ENCODE results near the gene BCDIN3D. TPM values are rescaled to one million over a fixed set of nuclear protein-coding genes. Genes with fewer than 3 reads are reported as not detected.

The BCDIN3D gene
- total RNA-seq, 4 donors from 2014 or later: 2.2 to 6.2 (median 5.5) TPM

- Histone ChIP-seq H3K27ac (replicated peaks in 1 of 4) (no peak overlapping the region), H3K36me3 (peaks cover 0 to 24% (median 8%) of the 10 kb centered on the region in 4 donors), H3K4me3 (no peak overlapping the region), H3K4me1 (peaks cover 24 to 38% (median 34%) of the 10 kb centered on the region in 4 donors), H3K9me3 (no peaks in the 10 kb centered on the region), H3K27me3 (no peaks in the 10 kb centered on the region)
- 81% methylated on average over 7 of the region's 7 CpGs for WGBS
- no peak for TF ChIP-seq EP300 (IDR thresholded peaks at IDR 0.05)
- TF ChIP-seq POLR2A (IDR thresholded peaks at IDR 0.05; ENCODE audit: low read depth): no peak
- TF ChIP-seq POLR2AphosphoS5 (IDR thresholded peaks at IDR 0.05): no peak
- TF ChIP-seq CTCF (IDR thresholded peaks at IDR 0.05): no peak
- no peak for DNase-seq (ENCODE audit: extremely low spot score)
- intact Hi-C loops (cut with DNase I): no loop called here
Observed at GRCh38 chr12:49818241-49818895, 24.5 kb downstream of the BCDIN3D start.

- WGBS: 89% methylated on average over 1 of the region's 1 CpG
- no peaks in the 10 kb centered on the region for H3K9me3 ChIP-seq
- H3K4me3 ChIP-seq: no peak overlapping the region
- DNase-seq (ENCODE audit: extremely low spot score): no peak
- peaks cover under 1 to 15% (median 2%) of the 10 kb centered on the region in 4 donors for H3K36me3 ChIP-seq
- TF ChIP-seq POLR2A (IDR thresholded peaks at IDR 0.05; ENCODE audit: low read depth) (no peak), EP300 (IDR thresholded peaks at IDR 0.05) (no peak), CTCF (IDR thresholded peaks at IDR 0.05) (no peak), POLR2AphosphoS5 (IDR thresholded peaks at IDR 0.05) (no peak)
- intact Hi-C loops (cut with DNase I): no loop called here
- H3K27ac ChIP-seq (replicated peaks in 1 of 4): no peak overlapping the region
- H3K27me3 ChIP-seq: no peaks in the 10 kb centered on the region
- peaks cover 25 to 36% (median 32%) of the 10 kb centered on the region in 4 donors for H3K4me1 ChIP-seq
Observed at GRCh38 chr12:49813131-49813530, 29.8 kb downstream of the BCDIN3D start.

GRCh38 chr12:49811961-49812401 lies 30.9 kb downstream of the BCDIN3D start:
- TF ChIP-seq EP300 (IDR thresholded peaks at IDR 0.05) (no peak), CTCF (IDR thresholded peaks at IDR 0.05) (no peak), POLR2AphosphoS5 (IDR thresholded peaks at IDR 0.05) (no peak), POLR2A (IDR thresholded peaks at IDR 0.05; ENCODE audit: low read depth) (no peak)
- WGBS: 81% methylated on average over 4 of the region's 4 CpGs
- Histone ChIP-seq H3K9me3 (no peaks in the 10 kb centered on the region), H3K4me1 (peaks cover 29 to 44% (median 42%) of the 10 kb centered on the region in 4 donors), H3K27me3 (no peaks in the 10 kb centered on the region), H3K27ac (replicated peaks in 1 of 4) (no peak overlapping the region), H3K4me3 (no peak overlapping the region), H3K36me3 (peaks cover 4 to 21% (median 5%) of the 10 kb centered on the region in 4 donors)
- DNase-seq (ENCODE audit: extremely low spot score): no peak
- intact Hi-C loops (cut with DNase I): no loop called here

DNA sequence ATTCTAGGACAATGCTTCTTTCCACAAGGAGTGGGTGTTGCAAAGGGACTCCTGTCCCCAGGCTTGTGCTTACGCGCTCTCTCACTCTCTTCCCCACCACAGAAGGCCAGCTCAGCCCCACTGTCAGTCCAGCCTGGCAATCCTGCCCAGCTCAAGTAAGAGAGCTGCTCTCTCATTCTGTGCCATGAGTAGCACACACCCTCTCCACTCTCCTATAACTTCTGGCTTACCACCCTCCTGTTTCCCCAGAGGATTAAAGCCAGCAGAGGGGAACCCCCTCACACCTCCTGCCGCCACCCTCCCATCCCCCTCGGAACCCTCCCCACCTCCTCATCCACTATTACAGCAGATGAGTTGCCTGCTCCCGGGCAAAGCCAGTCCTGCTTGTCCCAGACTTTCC lies 31.8 kb downstream of the BCDIN3D start:
- Histone ChIP-seq H3K9me3 (no peaks in the 10 kb centered on the region), H3K27ac (replicated peaks in 1 of 4) (peak overlapping the region in 1 of 4 donors; percentile 22), H3K4me3 (no peak overlapping the region), H3K27me3 (no peaks in the 10 kb centered on the region), H3K36me3 (peaks cover 4 to 24% (median 5%) of the 10 kb centered on the region in 4 donors), H3K4me1 (peaks cover 29 to 51% (median 47%) of the 10 kb centered on the region in 4 donors)
- intact Hi-C loops (cut with DNase I): no loop called here
- WGBS: 89% methylated on average over 5 of the region's 5 CpGs
- DNase-seq (ENCODE audit: extremely low spot score): no peak
- TF ChIP-seq POLR2AphosphoS5 (IDR thresholded peaks at IDR 0.05) (no peak), EP300 (IDR thresholded peaks at IDR 0.05) (no peak), POLR2A (IDR thresholded peaks at IDR 0.05; ENCODE audit: low read depth) (no peak), CTCF (IDR thresholded peaks at IDR 0.05) (no peak)

Measured in esophagus muscularis mucosa (tissue), 4 donors.